Measurements from ENCODE around the gene ZNF516.

The ZNF516 gene

DNA sequence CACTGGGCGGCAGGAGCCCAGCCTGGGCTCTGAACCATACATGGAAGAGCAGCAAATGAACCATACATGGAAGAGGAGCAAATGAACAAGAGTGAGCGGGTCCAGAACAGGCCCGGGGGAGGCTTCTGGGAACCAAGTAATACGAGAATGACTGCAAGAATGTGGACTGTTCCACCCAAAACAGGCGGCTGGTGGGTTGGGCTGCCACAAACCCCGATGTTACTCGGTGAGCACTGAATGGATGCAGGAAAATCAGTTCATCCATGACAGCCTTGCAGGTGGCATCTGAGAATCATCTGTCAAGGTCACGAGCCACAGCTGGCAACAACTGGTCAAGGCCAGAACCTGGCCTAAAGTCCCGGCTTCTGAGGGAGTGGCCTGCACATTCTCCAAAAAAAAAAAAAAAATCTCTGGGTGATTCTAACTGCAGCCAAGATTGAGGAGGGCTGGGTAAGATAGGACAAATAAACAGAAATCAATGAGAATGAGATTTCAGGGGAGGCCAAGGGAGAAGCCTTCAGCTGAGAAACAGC lies 106.1 kb downstream of the ZNF516 start:
- 94 to 97% methylated on average over 9 of the region's 9 CpGs for WGBS, 2 experiments
- no peaks in the 10 kb centered on the region for H3K27me3 ChIP-seq (ENCODE audit: control insufficient read depth, insufficient read depth, low read length, poor library complexity, severe bottlenecking)
- no peaks in the 10 kb centered on the region for H3K4me1 ChIP-seq (ENCODE audit: control insufficient read depth, insufficient read depth, low read length)
- no peaks in the 10 kb centered on the region for H3K9me3 ChIP-seq (ENCODE audit: control insufficient read depth, low read length)
- H3K36me3 ChIP-seq (ENCODE audit: control insufficient read depth, insufficient read depth, low read length), result peaks cover 4% of the 10 kb centered on the region
- H3K27ac ChIP-seq (ENCODE audit: insufficient read depth, low read depth, low read length, poor library complexity, severe bottlenecking), result no peak overlapping the region
- no peak overlapping the region for H3K4me3 ChIP-seq (ENCODE audit: insufficient read depth, low read depth, low read length)

GRCh38 chr18:76388261-76388660 lies 106.8 kb downstream of the ZNF516 start:
- H3K36me3 ChIP-seq (ENCODE audit: control insufficient read depth, insufficient read depth, low read length), result peaks cover 4% of the 10 kb centered on the region
- no peak overlapping the region for H3K4me3 ChIP-seq (ENCODE audit: insufficient read depth, low read depth, low read length)
- H3K27me3 ChIP-seq (ENCODE audit: control insufficient read depth, insufficient read depth, low read length, poor library complexity, severe bottlenecking), result no peaks in the 10 kb centered on the region
- H3K27ac ChIP-seq (ENCODE audit: insufficient read depth, low read depth, low read length, poor library complexity, severe bottlenecking), result no peak overlapping the region
- no peaks in the 10 kb centered on the region for H3K9me3 ChIP-seq (ENCODE audit: control insufficient read depth, low read length)
- no peaks in the 10 kb centered on the region for H3K4me1 ChIP-seq (ENCODE audit: control insufficient read depth, insufficient read depth, low read length)
- 93 to 96% methylated on average over 7 of the region's 7 CpGs for WGBS, 2 experiments

- WGBS, 2 experiments, result 94 to 96% methylated on average over 8 of the region's 8 CpGs
- no peak overlapping the region for H3K4me3 ChIP-seq (ENCODE audit: insufficient read depth, low read depth, low read length)
These were observed 107.4 kb downstream of the ZNF516 start for GRCh38 chr18:76387608-76388007.

DNA sequence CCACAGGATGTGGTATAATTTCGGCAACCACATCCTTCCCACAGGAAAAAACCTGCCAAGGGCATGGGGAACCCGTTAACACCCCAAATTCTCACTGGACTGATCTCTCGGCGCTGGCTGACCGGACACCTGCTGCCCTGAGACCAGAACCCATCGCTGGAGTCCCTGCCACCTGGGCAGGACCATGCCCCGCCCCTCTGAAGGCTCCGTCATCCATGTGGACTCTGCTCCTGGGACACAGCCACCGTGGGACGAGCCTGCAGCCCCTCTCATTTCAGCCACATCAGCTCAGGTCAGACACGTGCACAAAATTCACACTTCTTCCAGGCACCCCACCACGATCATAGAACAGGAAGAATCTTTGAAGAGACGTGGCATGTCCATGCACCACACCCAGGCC lies 108.2 kb downstream of the ZNF516 start:
- no peaks in the 10 kb centered on the region for H3K4me1 ChIP-seq (ENCODE audit: control insufficient read depth, insufficient read depth, low read length)
- no peaks in the 10 kb centered on the region for H3K27me3 ChIP-seq (ENCODE audit: control insufficient read depth, insufficient read depth, low read length, poor library complexity, severe bottlenecking)
- H3K36me3 ChIP-seq (ENCODE audit: control insufficient read depth, insufficient read depth, low read length), result peaks cover 4% of the 10 kb centered on the region
- H3K9me3 ChIP-seq (ENCODE audit: control insufficient read depth, low read length), result no peaks in the 10 kb centered on the region
- 95 to 96% methylated on average over 13 of the region's 13 CpGs for WGBS, 2 experiments
- H3K27ac ChIP-seq (ENCODE audit: insufficient read depth, low read depth, low read length, poor library complexity, severe bottlenecking), result no peak overlapping the region
- H3K4me3 ChIP-seq (ENCODE audit: insufficient read depth, low read depth, low read length), result no peak overlapping the region

More at GRCh38 chr18:76387608-76388007, 107.4 kb downstream of the ZNF516 start:
- H3K9me3 ChIP-seq (ENCODE audit: control insufficient read depth, low read length), result no peaks in the 10 kb centered on the region
- H3K36me3 ChIP-seq (ENCODE audit: control insufficient read depth, insufficient read depth, low read length), result peaks cover 4% of the 10 kb centered on the region
- no peaks in the 10 kb centered on the region for H3K27me3 ChIP-seq (ENCODE audit: control insufficient read depth, insufficient read depth, low read length, poor library complexity, severe bottlenecking)
- no peak overlapping the region for H3K27ac ChIP-seq (ENCODE audit: insufficient read depth, low read depth, low read length, poor library complexity, severe bottlenecking)
- H3K4me1 ChIP-seq (ENCODE audit: control insufficient read depth, insufficient read depth, low read length), result no peaks in the 10 kb centered on the region

- no peak overlapping the region for H3K27ac ChIP-seq (ENCODE audit: insufficient read depth, low read depth, low read length, poor library complexity, severe bottlenecking)
- peaks cover 4% of the 10 kb centered on the region for H3K36me3 ChIP-seq (ENCODE audit: control insufficient read depth, insufficient read depth, low read length)
- 91 to 96% methylated on average over 7 of the region's 7 CpGs for WGBS, 2 experiments
These were observed 109.0 kb downstream of the ZNF516 start for GRCh38 chr18:76386071-76386470.

GRCh38 chr18:76385681-76385975 lies 109.4 kb downstream of the ZNF516 start:
- no peaks in the 10 kb centered on the region for H3K9me3 ChIP-seq (ENCODE audit: control insufficient read depth, low read length)
- 88 to 95% methylated on average over 9 to 10 of the region's 10 CpGs for WGBS, 2 experiments

More at GRCh38 chr18:76386071-76386470, 109.0 kb downstream of the ZNF516 start:
- H3K9me3 ChIP-seq (ENCODE audit: control insufficient read depth, low read length), result no peaks in the 10 kb centered on the region
- H3K4me1 ChIP-seq (ENCODE audit: control insufficient read depth, insufficient read depth, low read length), result no peaks in the 10 kb centered on the region
- no peaks in the 10 kb centered on the region for H3K27me3 ChIP-seq (ENCODE audit: control insufficient read depth, insufficient read depth, low read length, poor library complexity, severe bottlenecking)
- no peak overlapping the region for H3K4me3 ChIP-seq (ENCODE audit: insufficient read depth, low read depth, low read length)

DNA sequence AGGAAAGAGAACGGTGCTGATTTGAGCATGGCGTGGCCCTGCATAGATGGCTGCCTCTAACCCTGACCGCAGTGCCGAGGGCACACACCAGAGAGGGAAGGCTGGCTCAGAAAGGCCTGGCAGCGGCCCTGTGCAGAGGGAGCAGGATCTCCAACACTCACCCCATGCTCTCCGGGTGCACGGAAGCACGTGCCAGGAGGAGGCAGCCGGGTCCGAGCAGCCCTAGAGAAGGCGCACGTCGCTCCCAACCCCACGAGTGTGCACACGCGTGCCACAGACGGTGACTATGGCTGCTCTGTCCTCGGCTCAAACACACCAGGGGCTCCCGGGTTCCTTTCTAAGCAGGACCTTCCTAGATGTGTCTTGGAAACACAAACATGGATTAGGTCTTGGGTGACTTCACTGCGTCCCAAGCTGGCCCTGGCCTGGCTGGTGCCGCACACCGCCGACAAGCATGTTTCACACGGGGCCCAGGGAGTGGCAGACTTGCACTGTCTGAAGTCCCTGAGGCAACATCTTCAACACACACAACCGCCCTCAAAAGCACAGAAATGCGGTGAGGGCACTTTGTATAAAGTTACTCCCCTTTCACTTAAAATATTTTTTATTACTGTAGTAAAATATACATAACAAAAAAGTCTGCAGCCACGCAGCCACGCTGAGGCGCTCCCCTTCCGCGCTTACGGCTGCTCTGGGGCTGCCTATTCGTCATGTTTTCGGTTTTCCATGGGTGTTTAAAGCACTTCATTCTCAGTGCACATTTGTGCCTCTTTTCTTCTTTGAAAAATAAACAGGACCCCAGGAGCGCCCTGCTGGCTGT lies 110.0 kb downstream of the ZNF516 start:
- Histone ChIP-seq H3K27me3 (ENCODE audit: control insufficient read depth, insufficient read depth, low read length, poor library complexity, severe bottlenecking) (no peaks in the 10 kb centered on the region), H3K4me3 (ENCODE audit: insufficient read depth, low read depth, low read length) (no peak overlapping the region), H3K27ac (ENCODE audit: insufficient read depth, low read depth, low read length, poor library complexity, severe bottlenecking) (no peak overlapping the region), H3K4me1 (ENCODE audit: control insufficient read depth, insufficient read depth, low read length) (no peaks in the 10 kb centered on the region), H3K9me3 (ENCODE audit: control insufficient read depth, low read length) (no peaks in the 10 kb centered on the region), H3K36me3 (ENCODE audit: control insufficient read depth, insufficient read depth, low read length) (peaks cover 4% of the 10 kb centered on the region)
- 96% methylated on average over 34 to 35 of the region's 35 CpGs for WGBS, 2 experiments

More at GRCh38 chr18:76385681-76385975, 109.4 kb downstream of the ZNF516 start:
- no peaks in the 10 kb centered on the region for H3K4me1 ChIP-seq (ENCODE audit: control insufficient read depth, insufficient read depth, low read length)
- H3K36me3 ChIP-seq (ENCODE audit: control insufficient read depth, insufficient read depth, low read length), result peaks cover 4% of the 10 kb centered on the region
- no peak overlapping the region for H3K4me3 ChIP-seq (ENCODE audit: insufficient read depth, low read depth, low read length)
- H3K27me3 ChIP-seq (ENCODE audit: control insufficient read depth, insufficient read depth, low read length, poor library complexity, severe bottlenecking), result no peaks in the 10 kb centered on the region
- no peak overlapping the region for H3K27ac ChIP-seq (ENCODE audit: insufficient read depth, low read depth, low read length, poor library complexity, severe bottlenecking)

GRCh38 chr18:76384114-76384790 lies 110.8 kb downstream of the ZNF516 start:
- Histone ChIP-seq H3K4me1 (ENCODE audit: control insufficient read depth, insufficient read depth, low read length) (no peaks in the 10 kb centered on the region), H3K27me3 (ENCODE audit: control insufficient read depth, insufficient read depth, low read length, poor library complexity, severe bottlenecking) (no peaks in the 10 kb centered on the region), H3K9me3 (ENCODE audit: control insufficient read depth, low read length) (no peaks in the 10 kb centered on the region), H3K27ac (ENCODE audit: insufficient read depth, low read depth, low read length, poor library complexity, severe bottlenecking) (no peak overlapping the region), H3K4me3 (ENCODE audit: insufficient read depth, low read depth, low read length) (no peak overlapping the region), H3K36me3 (ENCODE audit: control insufficient read depth, insufficient read depth, low read length) (peaks cover 5% of the 10 kb centered on the region)
- 91 to 92% methylated on average over 18 to 28 of the region's 30 CpGs for WGBS, 2 experiments

DNA sequence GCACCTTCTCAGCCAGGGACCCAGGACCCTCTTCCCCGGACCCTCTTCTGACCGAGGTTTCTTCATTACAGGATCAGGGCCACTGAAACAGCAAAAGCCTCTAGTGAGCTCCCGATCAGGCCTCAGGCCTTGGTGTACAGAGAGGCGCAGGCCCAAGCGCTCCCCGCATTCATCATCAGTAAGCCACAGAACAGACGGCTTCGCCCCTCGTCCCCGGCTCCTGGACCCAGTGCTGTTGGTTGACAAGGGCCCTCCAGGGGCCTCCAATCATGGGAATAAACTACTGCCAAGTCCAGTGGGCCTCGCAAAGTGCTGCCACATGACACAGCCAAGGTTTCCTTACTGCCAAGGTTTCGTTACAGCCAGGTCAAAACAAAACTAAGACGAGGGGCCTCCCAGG lies 111.4 kb downstream of the ZNF516 start:
- 93 to 95% methylated on average over 13 of the region's 13 CpGs for WGBS, 2 experiments
- Histone ChIP-seq H3K4me1 (ENCODE audit: control insufficient read depth, insufficient read depth, low read length) (no peaks in the 10 kb centered on the region), H3K36me3 (ENCODE audit: control insufficient read depth, insufficient read depth, low read length) (peaks cover 9% of the 10 kb centered on the region), H3K4me3 (ENCODE audit: insufficient read depth, low read depth, low read length) (no peak overlapping the region), H3K9me3 (ENCODE audit: control insufficient read depth, low read length) (no peaks in the 10 kb centered on the region), H3K27me3 (ENCODE audit: control insufficient read depth, insufficient read depth, low read length, poor library complexity, severe bottlenecking) (no peaks in the 10 kb centered on the region), H3K27ac (ENCODE audit: insufficient read depth, low read depth, low read length, poor library complexity, severe bottlenecking) (no peak overlapping the region)

DNA sequence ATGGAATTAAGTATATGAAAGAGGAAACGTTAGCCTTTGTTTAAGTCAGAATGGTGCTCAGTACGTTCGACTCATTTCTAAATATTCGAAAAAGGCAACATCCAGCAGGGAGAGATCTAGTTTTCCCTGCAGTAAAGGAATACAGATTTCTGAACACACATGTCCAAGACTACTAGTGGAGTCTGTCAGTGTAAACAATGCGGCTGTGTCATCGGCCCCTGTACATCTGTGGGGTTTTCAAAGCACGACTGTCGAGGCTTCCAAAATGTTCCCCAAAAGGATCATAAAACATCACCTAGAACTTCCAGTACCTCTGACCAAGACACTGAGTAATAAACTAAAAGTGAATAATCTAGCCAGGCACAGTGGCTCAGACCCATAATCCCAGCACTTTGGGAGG lies 112.8 kb downstream of the ZNF516 start:
- Histone ChIP-seq H3K27ac (ENCODE audit: insufficient read depth, low read depth, low read length, poor library complexity, severe bottlenecking) (no peak overlapping the region), H3K4me3 (ENCODE audit: insufficient read depth, low read depth, low read length) (no peak overlapping the region), H3K4me1 (ENCODE audit: control insufficient read depth, insufficient read depth, low read length) (no peaks in the 10 kb centered on the region), H3K36me3 (ENCODE audit: control insufficient read depth, insufficient read depth, low read length) (peaks cover 9% of the 10 kb centered on the region), H3K9me3 (ENCODE audit: control insufficient read depth, low read length) (no peaks in the 10 kb centered on the region), H3K27me3 (ENCODE audit: control insufficient read depth, insufficient read depth, low read length, poor library complexity, severe bottlenecking) (no peaks in the 10 kb centered on the region)
- 93 to 97% methylated on average over 8 of the region's 8 CpGs for WGBS, 2 experiments

Data from ectodermal cell (in vitro differentiated cells).